ENCODE measurements around the gene GTSF1L.

Gene GTSF1L

GRCh38 chr20:43746344-43747137, 19.7 kb upstream of the GTSF1L start:
- DNase-seq (ENCODE audit: extremely low read depth in 1 of 2, low read depth in 1 of 2): no peak

GRCh38 chr20:43744966-43745730, 18.3 kb upstream of the GTSF1L start:
- DNase-seq (ENCODE audit: extremely low read depth in 1 of 2, low read depth in 1 of 2): no peak

- no peak for DNase-seq (ENCODE audit: extremely low read depth in 1 of 2, low read depth in 1 of 2)
These were observed 17.4 kb upstream of the GTSF1L start for GRCh38 chr20:43744151-43744611.

GRCh38 chr20:43740642-43741041, 13.8 kb upstream of the GTSF1L start:
- DNase-seq (ENCODE audit: extremely low read depth in 1 of 2, low read depth in 1 of 2): no peak

GRCh38 chr20:43739148-43739749, 12.4 kb upstream of the GTSF1L start:
- no peak for DNase-seq (ENCODE audit: extremely low read depth in 1 of 2, low read depth in 1 of 2)

- DNase-seq (ENCODE audit: extremely low read depth in 1 of 2, low read depth in 1 of 2): no peak
These were observed 11.1 kb upstream of the GTSF1L start for GRCh38 chr20:43737925-43738324.

- no peak for DNase-seq (ENCODE audit: extremely low read depth in 1 of 2, low read depth in 1 of 2)
These were observed 9.9 kb upstream of the GTSF1L start for GRCh38 chr20:43736588-43737158.

- no peak for DNase-seq (ENCODE audit: extremely low read depth in 1 of 2, low read depth in 1 of 2)
These were observed 5.1 kb upstream of the GTSF1L start for GRCh38 chr20:43731927-43732326.

- DNase-seq (ENCODE audit: extremely low read depth in 1 of 2, low read depth in 1 of 2): no peak
These were observed 4.7 kb upstream of the GTSF1L start for GRCh38 chr20:43731469-43731868.

- DNase-seq (ENCODE audit: extremely low read depth in 1 of 2, low read depth in 1 of 2): no peak
These were observed 2.0 kb upstream of the GTSF1L start for GRCh38 chr20:43728686-43729255.

GRCh38 chr20:43727980-43728590, 1.3 kb upstream of the GTSF1L start:
- DNase-seq (ENCODE audit: extremely low read depth in 1 of 2, low read depth in 1 of 2): no peak

- DNase-seq (ENCODE audit: extremely low read depth in 1 of 2, low read depth in 1 of 2): no peak
These were observed 469 bp downstream of the GTSF1L start for GRCh38 chr20:43726333-43726732.

GRCh38 chr20:43725666-43726065, 1.1 kb downstream of the GTSF1L start:
- no peak for DNase-seq (ENCODE audit: extremely low read depth in 1 of 2, low read depth in 1 of 2)

GRCh38 chr20:43724383-43724782, 2.4 kb downstream of the GTSF1L start:
- DNase-seq (ENCODE audit: extremely low read depth in 1 of 2, low read depth in 1 of 2): no peak

- DNase-seq (ENCODE audit: extremely low read depth in 1 of 2, low read depth in 1 of 2): no peak
These were observed 3.1 kb downstream of the GTSF1L start for GRCh38 chr20:43723735-43724134.

- no peak for DNase-seq (ENCODE audit: extremely low read depth in 1 of 2, low read depth in 1 of 2)
These were observed 3.6 kb downstream of the GTSF1L start for GRCh38 chr20:43723186-43723585.

GRCh38 chr20:43722153-43722505, 4.7 kb downstream of the GTSF1L start:
- peak in 1 of 2 donors; percentile 21 for DNase-seq (ENCODE audit: extremely low read depth in 1 of 2, low read depth in 1 of 2)

- no peak for DNase-seq (ENCODE audit: extremely low read depth in 1 of 2, low read depth in 1 of 2)
These were observed 5.2 kb downstream of the GTSF1L start for GRCh38 chr20:43721429-43722152.

- DNase-seq (ENCODE audit: extremely low read depth in 1 of 2, low read depth in 1 of 2): no peak
These were observed 5.7 kb downstream of the GTSF1L start for GRCh38 chr20:43721097-43721428.

- no peak for DNase-seq (ENCODE audit: extremely low read depth in 1 of 2, low read depth in 1 of 2)
These were observed 6.8 kb downstream of the GTSF1L start for GRCh38 chr20:43720007-43720406.
